ENCODE measurements around the gene TTC14.

DNA sequence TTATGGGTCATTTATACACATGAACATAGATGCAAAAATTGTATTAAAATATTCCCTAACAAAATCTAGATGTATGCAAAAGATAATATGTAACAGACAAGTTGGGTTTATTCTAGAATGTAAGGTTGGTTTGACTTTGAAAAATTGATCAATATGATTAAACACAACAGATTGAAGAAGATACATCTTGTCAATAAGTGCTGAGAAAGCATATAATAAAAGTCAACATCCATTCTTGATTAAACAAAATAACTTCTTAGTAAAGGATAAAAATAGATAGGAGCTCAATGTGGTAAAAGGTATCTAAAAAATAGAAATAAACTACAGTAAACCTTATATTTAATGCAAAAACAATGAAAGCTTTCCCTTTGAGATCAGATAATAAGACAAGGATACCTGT is 39.0 kb downstream of the TTC14 start:
- TF ChIP-seq CTCF (IDR thresholded peaks at IDR 0.05) (no peak), POLR2AphosphoS5 (IDR thresholded peaks at IDR 0.05; ENCODE audit: low read depth, low read length) (no peak)
- TF ChIP-seq, protein P1, sequence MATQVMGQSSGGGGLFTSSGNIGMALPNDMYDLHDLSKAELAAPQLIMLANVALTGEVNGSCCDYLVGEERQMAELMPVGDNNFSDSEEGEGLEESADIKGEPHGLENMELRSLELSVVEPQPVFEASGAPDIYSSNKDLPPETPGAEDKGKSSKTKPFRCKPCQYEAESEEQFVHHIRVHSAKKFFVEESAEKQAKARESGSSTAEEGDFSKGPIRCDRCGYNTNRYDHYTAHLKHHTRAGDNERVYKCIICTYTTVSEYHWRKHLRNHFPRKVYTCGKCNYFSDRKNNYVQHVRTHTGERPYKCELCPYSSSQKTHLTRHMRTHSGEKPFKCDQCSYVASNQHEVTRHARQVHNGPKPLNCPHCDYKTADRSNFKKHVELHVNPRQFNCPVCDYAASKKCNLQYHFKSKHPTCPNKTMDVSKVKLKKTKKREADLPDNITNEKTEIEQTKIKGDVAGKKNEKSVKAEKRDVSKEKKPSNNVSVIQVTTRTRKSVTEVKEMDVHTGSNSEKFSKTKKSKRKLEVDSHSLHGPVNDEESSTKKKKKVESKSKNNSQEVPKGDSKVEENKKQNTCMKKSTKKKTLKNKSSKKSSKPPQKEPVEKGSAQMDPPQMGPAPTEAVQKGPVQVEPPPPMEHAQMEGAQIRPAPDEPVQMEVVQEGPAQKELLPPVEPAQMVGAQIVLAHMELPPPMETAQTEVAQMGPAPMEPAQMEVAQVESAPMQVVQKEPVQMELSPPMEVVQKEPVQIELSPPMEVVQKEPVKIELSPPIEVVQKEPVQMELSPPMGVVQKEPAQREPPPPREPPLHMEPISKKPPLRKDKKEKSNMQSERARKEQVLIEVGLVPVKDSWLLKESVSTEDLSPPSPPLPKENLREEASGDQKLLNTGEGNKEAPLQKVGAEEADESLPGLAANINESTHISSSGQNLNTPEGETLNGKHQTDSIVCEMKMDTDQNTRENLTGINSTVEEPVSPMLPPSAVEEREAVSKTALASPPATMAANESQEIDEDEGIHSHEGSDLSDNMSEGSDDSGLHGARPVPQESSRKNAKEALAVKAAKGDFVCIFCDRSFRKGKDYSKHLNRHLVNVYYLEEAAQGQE (IDR thresholded peaks at IDR 0.05; ENCODE audit: insufficient read depth in 1 of 2, low read depth in 2 of 2, low read length in 1 of 2) = no peak

Data from Panc1 (cell line).